Mucosa of rectum (tissue), 2 donors: Measurements from ENCODE around the gene HOXD3.
A peak's percentile ranks its signal among the peaks of the same experiment; 100 is the strongest.

Source experiments
- H3K27ac ChIP-seq, 2 donors: one replicate each; pipeline ENCODE4 v1.7.0; 2013; ENCODE audit warnings: inconsistent platforms in 2 of 2, low read depth in 2 of 2, low read length in 2 of 2
- H3K27me3 ChIP-seq, 2 donors: one replicate each; pipeline ENCODE4 v1.7.0; 2013; ENCODE audit warnings: low read length in 2 of 2; ENCODE audit not compliant: control insufficient read depth in 2 of 2, insufficient read depth in 2 of 2
- H3K36me3 ChIP-seq, 2 donors: one replicate each; pipeline ENCODE4 v1.7.0; 2013; ENCODE audit warnings: low read length in 2 of 2; ENCODE audit not compliant: control insufficient read depth in 2 of 2, insufficient read depth in 2 of 2
- H3K4me1 ChIP-seq, 2 donors: one replicate each; pipeline ENCODE4 v1.7.0; 2013; ENCODE audit warnings: low read length in 2 of 2, mild to moderate bottlenecking in 1 of 2; ENCODE audit not compliant: control insufficient read depth in 2 of 2, insufficient read depth in 2 of 2
- H3K4me3 ChIP-seq, 2 donors: one replicate each; pipeline ENCODE4 v1.7.0; 2013; ENCODE audit warnings: low read length in 2 of 2
- H3K9ac ChIP-seq, 2 donors: one replicate each; pipeline ENCODE4 v1.7.0; 2013; ENCODE audit warnings: low read length in 2 of 2, low read depth in 1 of 2, mild to moderate bottlenecking in 1 of 2
- H3K9me3 ChIP-seq, 2 donors: one replicate each; pipeline ENCODE4 v1.7.0; 2013; ENCODE audit warnings: low read length in 2 of 2; ENCODE audit not compliant: control insufficient read depth in 2 of 2
- donor health status: healthy.
- donor health status: Normal muscosa, but diverticular disease.

Gene HOXD3

DNA sequence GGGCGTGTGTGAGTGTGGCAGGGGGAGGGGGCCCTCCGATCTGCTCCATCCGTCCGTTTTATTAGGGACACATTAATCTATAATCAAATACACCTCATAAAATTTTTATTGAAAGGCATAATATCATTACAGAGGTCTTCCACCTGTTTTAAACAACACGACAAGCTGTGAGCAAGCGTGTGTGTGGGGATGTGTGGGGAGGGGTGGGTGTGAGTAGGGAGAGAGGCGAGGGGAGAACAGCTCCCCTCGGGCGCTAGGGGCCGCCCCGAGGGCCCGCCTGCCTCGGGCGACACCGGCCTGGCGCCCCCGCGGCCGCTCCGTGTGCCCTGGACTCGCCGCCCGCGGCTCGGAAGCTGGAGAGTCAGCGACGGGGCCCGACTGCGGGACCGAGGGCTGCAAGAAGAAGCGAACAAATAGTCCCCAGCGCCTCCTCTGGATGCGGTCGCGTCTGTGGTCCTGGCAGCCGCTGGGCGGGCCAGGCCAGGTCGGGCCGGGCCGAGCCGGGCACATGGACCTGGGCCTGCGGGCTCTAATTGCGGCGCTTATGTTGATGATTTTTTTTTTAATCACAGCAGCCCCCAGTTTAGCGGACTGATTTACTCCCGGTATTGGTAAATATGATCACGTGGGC lies 34.9 kb upstream of the HOXD3 start:
- Histone ChIP-seq H3K9ac (peak overlapping the region in 1 of 2 donors; percentile 53), H3K27ac (peak overlapping the region; percentile 21 to 58), H3K9me3 (no peaks in the 10 kb centered on the region), H3K4me3 (peak overlapping the region; percentile 63 to 67), H3K36me3 (no peaks in the 10 kb centered on the region), H3K4me1 (no peaks in the 10 kb centered on the region), H3K27me3 (peaks cover 63 to 64% of the 10 kb centered on the region in 2 donors)

DNA sequence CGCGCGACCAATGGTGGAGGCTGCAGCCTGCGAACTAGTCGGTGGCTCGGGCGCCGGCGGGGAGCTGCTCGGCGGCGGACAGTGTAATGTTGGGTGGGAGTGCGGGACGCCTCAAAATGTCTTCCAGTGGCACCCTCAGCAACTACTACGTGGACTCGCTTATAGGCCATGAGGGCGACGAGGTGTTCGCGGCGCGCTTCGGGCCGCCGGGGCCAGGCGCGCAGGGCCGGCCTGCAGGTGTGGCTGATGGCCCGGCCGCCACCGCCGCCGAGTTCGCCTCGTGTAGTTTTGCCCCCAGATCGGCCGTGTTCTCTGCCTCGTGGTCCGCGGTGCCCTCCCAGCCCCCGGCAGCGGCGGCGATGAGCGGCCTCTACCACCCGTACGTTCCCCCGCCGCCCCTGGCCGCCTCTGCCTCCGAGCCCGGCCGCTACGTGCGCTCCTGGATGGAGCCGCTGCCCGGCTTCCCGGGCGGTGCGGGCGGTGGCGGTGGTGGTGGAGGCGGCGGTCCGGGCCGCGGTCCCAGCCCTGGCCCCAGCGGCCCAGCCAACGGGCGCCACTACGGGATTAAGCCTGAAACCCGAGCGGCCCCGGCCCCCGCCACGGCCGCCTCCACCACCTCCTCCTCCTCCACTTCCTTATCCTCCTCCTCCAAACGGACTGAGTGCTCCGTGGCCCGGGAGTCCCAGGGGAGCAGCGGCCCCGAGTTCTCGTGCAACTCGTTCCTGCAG lies 34.3 kb upstream of the HOXD3 start, which contains the start of gene HOXD9:
TSS of gene HOXD9 (plus strand) at position 37 of the 728 bp plus-strand sequence. CDS start at position 87, 50 bp downstream.
- peak within 1 kb of the TSS; percentile 21 to 58 for H3K27ac ChIP-seq

DNA sequence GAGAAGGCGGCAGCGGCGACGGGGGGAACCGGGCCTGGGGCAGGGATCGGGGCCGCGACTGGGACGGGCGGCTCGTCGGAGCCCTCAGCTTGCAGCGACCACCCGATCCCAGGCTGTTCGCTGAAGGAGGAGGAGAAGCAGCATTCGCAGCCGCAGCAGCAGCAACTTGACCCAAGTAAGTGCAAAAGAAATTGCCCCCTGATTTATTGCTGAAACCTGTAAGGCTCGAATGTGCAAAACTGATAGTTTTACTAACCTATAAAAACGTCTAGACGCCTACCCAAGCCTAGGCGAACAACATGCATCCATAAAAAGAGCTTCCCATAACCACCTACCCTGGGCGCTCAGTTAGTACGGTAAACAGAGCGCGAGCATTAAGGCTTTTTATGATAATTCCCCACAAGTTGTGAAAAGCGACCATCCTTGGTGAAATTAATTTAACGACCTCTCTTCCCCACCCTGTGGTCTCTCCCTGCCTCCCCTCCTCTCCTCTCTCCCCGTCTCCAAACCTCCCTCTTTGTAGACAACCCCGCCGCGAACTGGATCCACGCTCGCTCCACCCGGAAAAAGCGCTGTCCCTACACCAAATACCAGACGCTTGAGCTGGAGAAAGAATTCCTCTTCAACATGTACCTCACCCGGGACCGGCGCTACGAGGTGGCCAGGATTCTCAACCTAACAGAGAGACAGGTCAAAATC lies 33.5 kb upstream of the HOXD3 start:
- H3K9ac ChIP-seq = peak overlapping the region in 1 of 2 donors; percentile 53
- no peaks in the 10 kb centered on the region for H3K36me3 ChIP-seq
- H3K9me3 ChIP-seq = no peaks in the 10 kb centered on the region
- peaks cover 3% of the 10 kb centered on the region in 2 donors for H3K4me1 ChIP-seq
- peak overlapping the region in 1 of 2 donors; percentile 58 for H3K27ac ChIP-seq
- peak overlapping the region; percentile 63 to 67 for H3K4me3 ChIP-seq
- peaks cover 49 to 58% of the 10 kb centered on the region in 2 donors for H3K27me3 ChIP-seq

More for the DNA sequence above, 34.3 kb upstream of the HOXD3 start, which contains the start of gene HOXD9:
- Histone ChIP-seq H3K27me3 (peaks cover 56 to 64% of the 10 kb centered on the region in 2 donors), H3K9ac (peak within 1 kb of the TSS in 1 of 2 donors; percentile 53), H3K9me3 (no peaks in the 10 kb centered on the region), H3K4me3 (peak within 1 kb of the TSS; percentile 63 to 67), H3K36me3 (no peaks in the 10 kb centered on the region), H3K4me1 (no peaks in the 10 kb centered on the region)

DNA sequence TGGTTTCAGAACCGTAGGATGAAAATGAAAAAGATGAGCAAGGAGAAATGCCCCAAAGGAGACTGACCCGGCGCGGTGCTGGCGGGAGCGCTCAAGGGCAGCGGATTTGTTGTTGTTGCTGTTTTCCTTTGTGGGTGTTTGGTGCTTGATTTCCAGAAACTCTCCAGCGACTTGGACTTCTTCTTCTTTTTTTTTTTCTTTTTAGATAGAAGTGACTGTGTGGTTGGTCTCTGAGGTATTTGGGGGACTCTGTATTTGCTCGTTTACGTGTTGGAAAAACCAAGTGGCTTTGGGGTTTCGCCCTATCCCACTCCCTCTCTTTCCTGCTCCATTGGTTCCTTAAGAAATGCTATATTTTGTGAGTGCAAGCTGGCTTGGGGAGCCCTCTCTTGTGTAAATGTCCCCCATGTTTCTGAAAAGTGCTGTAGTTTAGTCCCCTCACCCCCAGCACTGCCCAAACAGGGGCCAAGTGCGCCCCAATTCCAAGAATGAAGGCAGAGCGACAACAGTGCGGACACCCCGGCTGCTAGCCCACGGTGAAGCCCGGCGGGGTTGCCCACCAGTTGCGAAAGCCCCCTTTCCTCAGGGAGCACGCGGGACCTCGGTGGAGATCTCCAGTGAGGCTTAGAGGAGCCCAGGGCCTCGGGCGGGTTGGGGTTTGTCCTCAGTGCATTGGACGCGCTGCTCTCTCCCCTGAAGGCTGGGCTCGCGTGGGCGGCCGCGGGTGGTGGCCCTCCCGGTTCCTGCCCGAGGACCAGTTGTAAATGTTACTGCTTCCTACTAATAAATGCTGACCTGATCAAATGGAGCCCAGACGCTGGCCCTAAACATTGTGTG lies 32.8 kb upstream of the HOXD3 start:
- H3K27ac ChIP-seq = no peak overlapping the region
- H3K27me3 ChIP-seq = peaks cover 45 to 54% of the 10 kb centered on the region in 2 donors
- peaks cover 5 to 7% of the 10 kb centered on the region in 2 donors for H3K4me1 ChIP-seq
- no peaks in the 10 kb centered on the region for H3K9me3 ChIP-seq
- H3K4me3 ChIP-seq = peak overlapping the region in 1 of 2 donors; percentile 67
- no peak overlapping the region for H3K9ac ChIP-seq
- no peaks in the 10 kb centered on the region for H3K36me3 ChIP-seq

DNA sequence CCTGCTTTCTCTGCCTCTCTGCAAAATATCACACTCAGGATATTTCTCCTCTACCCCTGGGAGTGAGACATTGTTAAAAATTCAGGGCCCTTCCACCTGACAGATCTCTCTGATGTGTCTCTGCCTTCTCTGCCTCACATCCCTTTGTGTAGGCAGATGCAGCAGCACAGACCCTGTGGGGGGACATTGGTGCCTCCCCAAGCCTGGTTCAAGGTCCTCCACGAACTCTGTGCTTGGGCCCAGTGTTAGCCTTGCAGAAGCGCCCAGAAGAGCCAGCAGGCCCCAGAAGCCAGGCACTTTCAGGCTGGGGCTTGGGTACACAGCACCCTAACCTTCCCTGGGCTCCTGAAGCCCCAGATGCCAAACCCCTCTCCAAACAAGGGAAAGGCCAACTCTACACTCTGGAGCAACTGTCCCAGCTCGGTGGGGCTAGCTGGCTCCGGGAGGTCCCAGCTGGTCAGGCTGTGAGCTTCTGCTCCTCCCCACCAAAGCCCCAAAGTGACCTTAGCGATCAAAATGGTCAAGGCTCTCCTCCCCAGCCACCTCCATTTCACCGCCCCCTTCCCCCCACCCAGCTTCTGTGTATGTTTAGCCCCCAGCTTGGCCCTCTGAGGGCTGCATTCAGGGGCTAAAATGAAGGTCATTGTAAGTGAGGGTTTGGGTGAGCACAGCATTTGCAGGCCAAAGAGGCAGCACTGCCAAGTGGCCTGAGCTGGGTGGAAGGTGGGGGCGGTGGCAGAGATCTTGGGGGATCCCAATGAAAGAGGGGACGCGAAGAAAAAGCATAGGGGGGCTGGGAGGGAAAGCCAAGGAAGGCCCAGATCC lies 31.9 kb upstream of the HOXD3 start:
- H3K4me3 ChIP-seq = no peak overlapping the region
- H3K36me3 ChIP-seq = no peaks in the 10 kb centered on the region
- no peak overlapping the region for H3K27ac ChIP-seq
- H3K4me1 ChIP-seq = peaks cover 5 to 7% of the 10 kb centered on the region in 2 donors
- H3K27me3 ChIP-seq = peaks cover 38 to 45% of the 10 kb centered on the region in 2 donors
- no peak overlapping the region for H3K9ac ChIP-seq
- H3K9me3 ChIP-seq = no peaks in the 10 kb centered on the region

DNA sequence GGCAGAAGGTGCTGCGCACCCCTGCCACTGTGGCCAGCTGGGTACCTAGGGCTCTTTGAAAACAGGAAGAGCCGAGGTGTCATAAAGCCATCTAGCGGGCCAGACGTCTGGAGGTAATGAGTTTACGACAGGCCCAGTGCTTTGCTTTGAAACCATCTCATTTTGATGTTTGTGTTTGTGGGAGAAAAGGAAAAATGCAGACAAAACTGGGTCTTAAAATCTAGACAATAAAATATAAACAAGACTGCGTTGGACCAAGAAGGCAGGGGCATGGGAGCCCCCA lies 31.4 kb upstream of the HOXD3 start:
- no peak overlapping the region for H3K27ac ChIP-seq

DNA sequence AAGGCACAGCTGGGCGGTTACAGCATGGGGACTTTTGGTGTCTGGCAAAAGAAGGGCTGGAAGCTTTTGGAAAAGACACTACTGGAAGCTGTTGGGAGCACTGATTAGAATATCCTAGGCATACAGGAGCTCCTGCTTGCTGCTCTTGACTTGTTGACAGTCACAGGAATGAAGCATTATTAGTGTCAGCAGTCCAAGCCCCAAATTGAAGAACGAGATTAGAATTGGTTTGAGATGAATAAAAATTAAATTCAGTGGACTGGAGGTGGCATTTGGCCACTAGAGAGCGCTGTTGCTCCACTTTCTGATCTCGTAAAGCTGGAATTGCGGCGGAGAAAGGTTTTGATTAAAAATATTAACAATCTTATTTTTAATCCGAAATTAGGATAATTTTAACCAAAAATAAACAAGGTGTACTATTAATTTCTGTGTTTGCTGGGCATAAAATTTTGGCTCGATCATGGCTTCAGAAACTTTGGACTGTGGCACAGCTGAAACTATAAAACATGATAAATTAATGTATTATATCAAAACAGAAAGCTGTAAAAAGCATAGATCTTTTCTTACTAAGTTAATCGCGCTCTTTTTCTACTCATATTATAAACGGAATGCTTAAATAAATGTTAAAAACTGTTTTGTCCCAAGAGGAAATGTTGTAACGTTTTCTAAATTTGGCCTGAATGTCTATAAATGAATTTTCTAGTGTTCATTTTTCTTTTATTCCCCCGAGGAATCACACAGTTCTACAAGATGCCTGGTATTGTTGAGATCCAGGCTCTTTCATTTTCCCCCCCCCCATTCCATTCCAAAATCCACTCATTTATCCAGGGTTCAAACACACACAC lies 30.0 kb upstream of the HOXD3 start:
- no peaks in the 10 kb centered on the region for H3K9me3 ChIP-seq
- no peak overlapping the region for H3K9ac ChIP-seq
- no peak overlapping the region for H3K4me3 ChIP-seq
- peaks cover 5 to 7% of the 10 kb centered on the region in 2 donors for H3K4me1 ChIP-seq
- H3K36me3 ChIP-seq = no peaks in the 10 kb centered on the region
- no peak overlapping the region for H3K27ac ChIP-seq
- peaks cover 27 to 34% of the 10 kb centered on the region in 2 donors for H3K27me3 ChIP-seq

More for the DNA sequence above, 31.4 kb upstream of the HOXD3 start:
- Histone ChIP-seq H3K4me3 (no peak overlapping the region), H3K9ac (no peak overlapping the region), H3K4me1 (peaks cover 5 to 7% of the 10 kb centered on the region in 2 donors), H3K27me3 (peaks cover 34 to 40% of the 10 kb centered on the region in 2 donors), H3K9me3 (no peaks in the 10 kb centered on the region), H3K36me3 (no peaks in the 10 kb centered on the region)

DNA sequence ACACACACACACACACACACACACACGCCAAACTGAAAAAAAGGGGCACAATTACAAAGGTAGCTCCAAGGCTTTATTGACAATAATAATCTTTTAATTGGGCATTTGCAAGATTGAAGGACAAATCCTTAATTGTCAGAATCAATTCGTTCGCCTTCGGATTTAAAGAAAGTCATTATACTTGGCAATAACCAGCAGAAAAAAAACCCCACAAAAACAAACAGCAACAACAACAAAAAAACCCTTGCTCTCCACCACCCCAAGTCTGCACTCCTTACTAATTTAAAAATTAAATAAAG lies 29.4 kb upstream of the HOXD3 start:
- H3K27ac ChIP-seq = no peak overlapping the region
- H3K4me3 ChIP-seq = no peak overlapping the region
- H3K27me3 ChIP-seq = peaks cover 27 to 35% of the 10 kb centered on the region in 2 donors
- no peaks in the 10 kb centered on the region for H3K36me3 ChIP-seq
- no peaks in the 10 kb centered on the region for H3K9me3 ChIP-seq
- H3K9ac ChIP-seq = no peak overlapping the region
- peaks cover 5 to 7% of the 10 kb centered on the region in 2 donors for H3K4me1 ChIP-seq
